Stomach (tissue), 4 donors: ENCODE measurements around the gene NPIPB6.

Source experiments
- CTCF ChIP-seq, 7 experiments: fragments of 450-650 bp in 4 of 7; fragments of 200-600 bp in 3 of 7; sonication (generic) in 3 of 7; IDR thresholded peaks; one replicate each; pipeline ENCODE4 v1.5.1; 2016 to 2019; ENCODE audit warnings: antibody characterized with exemption in 7 of 7, control low read depth in 2 of 7, mild to moderate bottlenecking in 1 of 7
- EP300 ChIP-seq: sonication (generic); formaldehyde crosslinking; IDR thresholded peaks from one replicate; pipeline ENCODE4 v1.6.1; 2017; ENCODE audit warnings: antibody characterized with exemption
- POLR2A ChIP-seq, 4 donors: fragments of 450-650 bp; IDR thresholded peaks; one replicate each; pipeline ENCODE4 v1.6.1; 2016; ENCODE audit warnings: antibody characterized with exemption in 4 of 4, control low read depth in 2 of 4, mild to moderate bottlenecking in 1 of 4, moderate library complexity in 1 of 4
- POLR2AphosphoS5 ChIP-seq, 3 donors: sonication (generic); formaldehyde crosslinking; IDR thresholded peaks; one replicate each; pipeline ENCODE4 v1.6.1; 2016; ENCODE audit warnings: antibody characterized with exemption in 3 of 3

- TF ChIP-seq POLR2AphosphoS5 (IDR thresholded peaks at IDR 0.05): no peak
- no peak for TF ChIP-seq POLR2A (IDR thresholded peaks at IDR 0.05)
- no peak for TF ChIP-seq CTCF (IDR thresholded peaks at IDR 0.05)
- no peak for TF ChIP-seq EP300
Observed at GRCh38 chr16:28324235-28324886, 38.9 kb downstream of the NPIPB6 start.
